ENCODE measurements around the gene RGS4.
A peak's percentile ranks its signal among the peaks of the same experiment; 100 is the strongest.
"Not testable (repeated sequence)": the region's sequence is repeated elsewhere in the genome, so short reads cannot be mapped to it uniquely, and the experiment has no call there.

The RGS4 gene

GRCh38 chr1:163069655-163070277 is 605 bp downstream of the RGS4 start:
- no peak for DNase-seq (ENCODE audit: low spot score)

DNA sequence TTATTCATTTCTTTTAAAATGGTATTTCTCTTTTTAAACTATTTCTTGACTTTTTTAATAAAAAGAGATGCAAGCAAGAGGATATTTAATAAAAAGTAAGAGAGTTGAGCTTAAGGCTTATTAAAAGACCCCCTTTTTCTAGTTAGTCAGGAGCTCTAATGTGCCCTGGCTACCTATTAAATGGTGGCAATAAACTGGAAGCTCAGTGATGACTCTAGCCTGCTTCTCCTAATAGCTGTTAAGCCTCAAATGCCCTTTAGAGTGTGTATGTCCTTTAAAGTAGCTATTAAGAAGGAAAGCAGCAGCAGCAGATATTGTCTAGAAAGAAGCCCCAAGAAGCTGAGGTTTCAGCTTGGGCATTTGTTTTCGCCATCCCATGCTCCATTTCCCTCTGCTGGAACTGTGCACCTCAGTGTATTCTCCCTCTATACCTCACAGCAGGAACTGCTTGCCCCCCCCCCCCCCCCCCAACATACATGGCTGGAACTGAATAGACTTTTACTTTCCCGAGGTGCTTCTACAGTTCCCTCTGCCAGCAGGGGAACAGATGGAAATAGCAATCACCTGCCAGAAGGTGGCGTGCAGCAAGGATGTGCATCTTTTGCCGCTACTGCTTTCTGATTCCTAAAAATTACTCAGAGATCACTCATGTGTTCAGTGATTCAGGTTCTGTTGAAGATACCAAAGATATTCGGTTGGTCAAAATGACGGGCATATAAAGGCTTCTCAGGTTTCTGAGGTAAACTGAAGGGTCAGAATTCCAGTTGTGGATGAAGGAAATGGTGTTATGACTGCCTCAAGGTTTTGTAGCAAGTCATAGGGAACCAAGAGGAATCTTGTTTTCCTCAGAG is 2.5 kb downstream of the RGS4 start:
- peak; percentile 69 for DNase-seq (ENCODE audit: low spot score)

DNA sequence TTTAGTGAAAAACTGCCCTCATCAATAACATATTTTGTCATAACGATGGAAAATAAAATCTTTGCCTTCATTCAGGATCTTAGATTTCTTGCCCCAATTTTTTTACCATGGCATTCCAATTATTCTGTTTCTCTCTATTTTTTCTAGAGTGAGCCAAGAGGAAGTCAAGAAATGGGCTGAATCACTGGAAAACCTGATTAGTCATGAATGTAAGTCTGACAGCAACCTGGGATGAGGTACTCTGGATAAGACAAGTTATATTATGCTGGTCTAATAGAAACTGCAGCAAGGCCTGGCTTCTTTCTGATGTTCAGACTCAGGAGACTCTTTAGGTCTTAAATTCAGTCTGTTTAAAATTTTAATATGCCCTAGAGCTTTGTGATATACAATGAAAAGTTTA is 3.5 kb downstream of the RGS4 start:
- no peak for DNase-seq (ENCODE audit: low spot score)

DNA sequence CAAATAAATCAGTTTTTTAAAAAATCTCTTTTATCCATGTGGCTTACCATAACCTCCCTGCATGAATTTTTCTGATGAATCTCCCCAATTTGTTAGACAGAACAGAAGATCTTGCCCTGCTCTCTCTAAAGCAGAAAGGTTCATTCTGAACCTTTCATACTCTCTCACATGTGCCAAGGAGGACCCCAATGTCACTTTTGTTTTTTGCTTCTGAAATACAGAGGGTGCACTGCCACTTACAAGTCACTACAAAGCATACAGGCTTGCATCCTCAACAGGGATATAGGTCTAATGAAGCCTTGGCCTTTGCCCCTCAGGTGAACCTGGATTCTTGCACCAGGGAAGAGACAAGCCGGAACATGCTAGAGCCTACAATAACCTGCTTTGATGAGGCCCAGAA is 4.8 kb downstream of the RGS4 start:
- no peak for DNase-seq (ENCODE audit: low spot score)

DNA sequence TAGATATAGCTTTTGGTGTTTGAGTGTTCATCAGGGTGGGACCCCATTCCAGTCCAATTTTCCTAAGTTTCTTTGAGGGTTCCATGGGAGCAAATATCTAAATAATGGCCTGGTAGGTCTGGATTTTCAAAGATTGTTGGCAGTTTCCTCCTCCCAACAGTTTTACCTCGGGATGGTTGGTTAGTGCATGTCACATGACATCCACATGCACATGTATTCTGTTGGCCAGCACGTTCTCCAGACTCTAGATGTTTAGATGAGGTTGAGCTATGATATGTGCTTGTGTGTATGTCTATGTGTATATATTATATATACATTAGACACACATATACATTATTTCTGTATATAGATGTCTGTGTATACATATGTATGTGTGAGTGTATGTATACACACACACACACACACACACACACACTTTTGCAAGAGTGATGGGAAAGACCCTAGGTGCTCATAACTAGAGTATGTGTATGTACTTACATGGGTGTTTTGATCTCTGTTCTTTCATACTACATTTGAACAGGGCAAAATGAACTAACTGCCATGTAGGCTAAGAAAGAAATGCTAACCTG is 5.6 kb downstream of the RGS4 start:
- DNase-seq (ENCODE audit: low spot score) = no peak

GRCh38 chr1:163076044-163076443 is 6.9 kb downstream of the RGS4 start:
- DNase-seq (ENCODE audit: low spot score) = no peak

DNA sequence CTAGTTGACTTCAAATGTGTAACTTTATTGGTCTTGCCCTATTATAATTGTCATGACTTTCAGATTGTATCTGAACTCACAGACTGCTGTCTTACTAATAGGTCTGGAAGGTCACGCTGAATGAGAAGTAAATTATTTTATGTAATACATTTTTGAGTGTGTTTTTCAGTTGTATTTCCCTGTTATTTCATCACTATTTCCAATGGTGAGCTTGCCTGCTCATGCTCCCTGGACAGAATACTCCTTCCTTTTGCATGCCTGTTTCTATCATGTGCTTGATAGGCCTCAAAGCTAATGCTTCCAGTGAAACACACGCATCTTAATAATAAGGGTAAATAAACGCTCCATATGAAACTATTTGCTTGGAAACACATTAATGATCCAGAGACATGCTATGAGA is 7.3 kb downstream of the RGS4 start:
- no peak for DNase-seq (ENCODE audit: low spot score)

DNA sequence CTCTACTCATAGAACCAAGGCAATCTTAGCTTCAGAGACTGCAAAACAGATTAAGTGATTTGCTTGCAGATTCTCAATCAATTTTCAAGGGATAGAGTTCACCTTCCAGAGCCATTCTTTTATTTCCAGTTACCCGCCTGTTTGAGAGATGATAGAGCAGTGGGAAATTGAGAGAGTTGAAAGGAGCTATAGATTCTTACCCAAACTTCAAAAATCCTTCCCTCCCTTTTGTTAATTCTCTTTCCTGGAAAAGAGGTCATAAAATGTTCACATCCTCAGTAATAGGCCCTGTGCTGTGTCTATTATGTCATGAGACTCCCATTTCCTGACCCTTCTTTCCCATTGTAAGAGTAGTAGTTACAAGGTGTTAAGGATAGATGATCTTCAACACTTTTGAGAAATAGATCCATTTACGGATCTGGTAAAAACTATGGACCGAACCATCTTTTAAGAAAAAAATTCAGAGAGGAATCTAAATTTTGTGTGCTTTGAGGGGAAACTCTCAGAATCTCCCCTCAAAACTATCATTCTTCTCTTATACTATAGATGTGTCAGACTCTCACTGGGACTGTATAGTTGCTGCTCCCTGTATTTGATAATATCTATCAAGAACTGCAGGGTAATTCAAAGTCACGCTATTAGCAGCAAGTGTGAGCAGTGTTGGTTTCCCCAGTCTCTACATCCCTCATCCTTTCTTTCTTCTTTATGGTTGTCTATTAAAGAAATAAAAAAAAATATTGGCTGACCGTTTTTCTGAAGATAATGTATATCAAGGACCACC is 8.0 kb downstream of the RGS4 start:
- DNase-seq (ENCODE audit: low spot score) = no peak

DNA sequence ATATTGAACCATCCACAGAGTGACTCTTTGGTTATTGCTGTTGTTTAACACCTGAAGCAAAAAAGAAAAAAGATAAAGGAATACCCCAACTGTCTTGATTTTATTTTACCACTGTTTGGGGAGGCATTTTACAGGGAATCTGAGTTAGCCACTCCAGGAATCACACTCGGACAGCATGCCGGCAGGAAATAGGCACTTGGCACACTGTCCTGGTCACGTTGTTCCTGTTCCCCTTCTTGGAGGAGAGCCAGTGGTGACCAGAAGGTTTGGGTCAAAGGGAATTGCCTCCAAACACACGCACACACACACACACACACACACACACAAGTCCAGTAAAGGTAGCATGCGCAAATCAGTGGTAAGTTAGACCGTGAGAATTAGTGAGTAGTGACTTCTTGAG is 13.8 kb downstream of the RGS4 start:
- DNase-seq (ENCODE audit: low spot score) = no peak

GRCh38 chr1:163083690-163084089 is 14.5 kb downstream of the RGS4 start:
- no peak for DNase-seq (ENCODE audit: low spot score)

- no peak for DNase-seq (ENCODE audit: low spot score)
Observed at GRCh38 chr1:163084330-163084729, 15.2 kb downstream of the RGS4 start.

DNA sequence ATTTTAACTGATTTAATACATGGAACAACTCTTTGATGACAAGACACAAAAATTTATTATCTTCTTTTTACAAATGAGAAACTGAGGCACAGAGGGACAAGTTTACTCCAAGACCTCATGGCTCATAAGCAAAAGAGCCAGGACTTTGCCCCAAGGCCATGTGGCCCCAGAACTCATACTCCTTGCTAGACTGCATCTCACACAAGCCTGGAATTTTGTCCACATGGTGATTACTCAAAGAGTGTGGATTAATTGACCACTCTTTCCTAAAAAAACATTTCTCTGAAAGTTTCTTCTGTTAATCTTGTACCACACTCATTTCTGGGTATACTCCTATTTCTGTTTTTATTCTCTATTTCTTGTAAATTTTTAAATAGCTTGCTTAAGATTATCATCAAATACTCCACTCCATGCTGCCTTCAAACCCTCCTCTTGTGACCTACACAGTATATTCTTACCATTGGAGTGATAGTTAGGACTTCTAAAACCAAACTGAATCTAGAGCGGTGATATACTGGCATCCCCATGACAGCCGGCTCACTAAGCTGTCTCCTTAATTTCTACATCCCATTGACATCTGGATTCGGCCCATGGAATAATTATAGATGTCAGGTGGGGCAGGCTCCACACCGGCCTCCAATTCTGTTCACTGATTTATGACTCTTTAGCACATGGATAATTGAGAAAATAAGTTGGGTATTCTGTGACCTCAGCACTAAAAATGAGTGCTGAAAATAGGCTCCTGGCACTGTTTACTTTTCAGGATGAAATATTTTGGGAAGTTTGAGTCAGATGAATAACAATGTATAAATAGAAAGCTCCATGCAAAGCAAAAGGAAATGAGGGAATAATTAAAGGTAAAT is 16.1 kb downstream of the RGS4 start:
- DNase-seq (ENCODE audit: low spot score) = peak; percentile 13

- DNase-seq (ENCODE audit: low spot score) = no peak
Observed at GRCh38 chr1:163085904-163086268, 16.7 kb downstream of the RGS4 start.

- DNase-seq (ENCODE audit: low spot score) = not testable (repeated sequence)
Observed at GRCh38 chr1:163089117-163089516, 20.0 kb downstream of the RGS4 start.

- no peak for DNase-seq (ENCODE audit: low spot score)
Observed at GRCh38 chr1:163090321-163090945, 21.3 kb downstream of the RGS4 start.

DNA sequence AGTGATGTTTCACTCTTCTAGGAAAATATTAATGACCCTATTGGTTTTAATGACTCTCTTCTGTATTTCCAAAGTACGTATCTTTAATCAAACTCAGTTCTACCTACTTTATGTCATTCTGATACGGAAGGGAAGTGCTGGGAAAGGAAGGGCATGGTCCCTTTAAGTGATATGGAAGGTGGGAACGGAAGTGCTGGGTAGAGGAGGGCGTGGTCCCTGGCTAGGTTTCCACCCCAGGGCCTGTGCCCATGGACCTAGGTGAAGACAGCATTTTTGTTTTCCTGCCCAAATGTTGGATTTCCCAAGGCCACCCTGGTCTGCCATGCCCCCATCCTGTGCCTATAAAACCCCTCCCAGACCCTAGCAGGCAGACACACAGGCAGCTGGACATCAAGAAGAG is 24.0 kb downstream of the RGS4 start:
- DNase-seq (ENCODE audit: low spot score) = no peak

GRCh38 chr1:163093579-163093978 is 24.4 kb downstream of the RGS4 start:
- no peak for DNase-seq (ENCODE audit: low spot score)

DNA sequence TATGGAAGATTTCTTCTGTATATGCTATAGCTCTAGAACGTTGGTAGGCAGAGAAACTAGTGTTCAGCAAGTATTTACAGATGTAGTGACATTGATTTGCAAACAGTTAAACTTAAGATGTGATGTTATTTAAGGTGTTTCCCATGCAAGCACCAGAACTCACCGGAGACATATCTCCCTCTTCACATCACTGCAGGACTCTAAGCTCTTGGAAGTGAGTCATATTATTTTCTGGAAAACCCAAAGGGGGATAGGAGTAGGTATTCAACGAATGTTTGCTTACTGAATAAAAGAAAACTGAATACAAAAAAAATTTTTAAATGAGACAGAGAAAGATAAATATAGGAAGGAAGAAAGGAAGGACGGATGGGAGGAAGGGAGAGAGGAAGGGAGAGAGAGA is 25.0 kb downstream of the RGS4 start:
- DNase-seq (ENCODE audit: low spot score) = no peak

GRCh38 chr1:163094589-163094988 is 25.4 kb downstream of the RGS4 start:
- no peak for DNase-seq (ENCODE audit: low spot score)

- no peak for DNase-seq (ENCODE audit: low spot score)
Observed at GRCh38 chr1:163095213-163095612, 26.1 kb downstream of the RGS4 start.

- DNase-seq (ENCODE audit: low spot score) = no peak
Observed at GRCh38 chr1:163102590-163102989, 33.4 kb downstream of the RGS4 start.

Measured in AG08396 (cell line).